Body of pancreas (tissue), 4 donors: Measurements from ENCODE around the gene DHX29.

Experiments
- CTCF ChIP-seq, 7 experiments: fragments of 450-650 bp in 4 of 7; fragments of 200-600 bp in 3 of 7; sonication (generic) in 3 of 7; IDR thresholded peaks; one replicate each; pipeline ENCODE4 v1.5.1; 2016 to 2019; ENCODE audit warnings: antibody characterized with exemption in 7 of 7
- POLR2A ChIP-seq, 3 donors: fragments of 450-650 bp; IDR thresholded peaks; one replicate each; pipeline ENCODE4 v1.6.1; 2016; ENCODE audit warnings: antibody characterized with exemption in 3 of 3, mild to moderate bottlenecking in 2 of 3

GRCh38 chr5:55236800-55237199, 70.7 kb downstream of the DHX29 start:
- TF ChIP-seq CTCF (IDR thresholded peaks at IDR 0.05): no peak
- TF ChIP-seq POLR2A (IDR thresholded peaks at IDR 0.05): no peak
